Amniotic epithelial cell (primary cell): Measurements from ENCODE around the gene CDH24.
A peak's percentile ranks its signal among the peaks of the same experiment; 100 is the strongest.

ENCODE experiments used
- DNase-seq: peaks from one replicate; pipeline ENCODE4 v3.0.0-alpha.2; 2010; ENCODE audit warnings: low read depth

CDH24 gene

GRCh38 chr14:23089498-23090253, 32.4 kb upstream of the CDH24 start:
- DNase-seq, result peak; percentile 39

- no peak for DNase-seq
Measured at GRCh38 chr14:23086565-23086964, 29.2 kb upstream of the CDH24 start.

GRCh38 chr14:23085458-23085857, 28.1 kb upstream of the CDH24 start:
- peak; percentile 83 for DNase-seq

GRCh38 chr14:23080474-23080873, 23.2 kb upstream of the CDH24 start:
- no peak for DNase-seq

- peak; percentile 65 for DNase-seq
Measured at GRCh38 chr14:23079716-23080115, 22.4 kb upstream of the CDH24 start.

GRCh38 chr14:23078692-23079116, 21.4 kb upstream of the CDH24 start:
- DNase-seq, result peak; percentile 97

GRCh38 chr14:23077962-23078361, 20.6 kb upstream of the CDH24 start:
- DNase-seq, result no peak

- no peak for DNase-seq
Measured at GRCh38 chr14:23076785-23077408, 19.6 kb upstream of the CDH24 start.

- DNase-seq, result no peak
Measured at GRCh38 chr14:23074906-23075305, 17.6 kb upstream of the CDH24 start.

GRCh38 chr14:23071921-23072539, 14.7 kb upstream of the CDH24 start:
- no peak for DNase-seq

- DNase-seq, result peak; percentile 96
Measured at GRCh38 chr14:23071244-23071920, 14.1 kb upstream of the CDH24 start.

- DNase-seq, result peak; percentile 64
Measured at GRCh38 chr14:23070262-23071129, 13.2 kb upstream of the CDH24 start.

GRCh38 chr14:23069413-23069806, 12.1 kb upstream of the CDH24 start:
- no peak for DNase-seq

- peak; percentile 93 for DNase-seq
Measured at GRCh38 chr14:23068789-23069412, 11.6 kb upstream of the CDH24 start.

GRCh38 chr14:23067847-23068788, 10.8 kb upstream of the CDH24 start:
- DNase-seq, result no peak

- no peak for DNase-seq
Measured at GRCh38 chr14:23066855-23067744, 9.8 kb upstream of the CDH24 start.

GRCh38 chr14:23066368-23066767, 9.0 kb upstream of the CDH24 start:
- DNase-seq, result no peak

- no peak for DNase-seq
Measured at GRCh38 chr14:23063601-23064000, 6.3 kb upstream of the CDH24 start.

- DNase-seq, result peak; percentile 98
Measured at GRCh38 chr14:23062002-23062401, 4.7 kb upstream of the CDH24 start.
